ENCODE data around the gene DOLPP1.
A peak's percentile ranks its signal among the peaks of the same experiment; 100 is the strongest.

Gene DOLPP1

DNA sequence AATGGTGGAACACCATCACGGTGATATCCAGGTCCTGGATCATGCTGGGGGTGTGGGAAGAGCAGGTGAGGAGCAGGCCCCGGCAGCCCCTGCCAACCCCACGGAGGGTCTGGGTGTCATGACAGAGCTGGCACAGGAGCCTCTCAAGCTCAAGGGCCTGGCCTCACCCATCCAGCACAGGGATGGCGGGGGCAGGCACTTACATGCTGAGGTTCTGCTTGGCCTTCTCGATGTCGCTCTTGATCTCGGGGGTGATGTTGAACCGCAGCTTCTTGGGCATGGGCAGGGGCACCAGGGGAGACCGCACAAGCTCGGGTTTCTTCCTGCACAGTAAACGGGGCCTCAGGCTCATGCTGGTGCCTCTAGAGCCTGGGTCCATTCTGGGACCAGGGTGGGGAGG, 17.4 kb downstream of the DOLPP1 start:
- no peak overlapping the region for H3K27ac ChIP-seq (ENCODE audit: extremely low read depth, low read depth, low read length)
- CTCF ChIA-PET: interaction anchor here (0.6 to 1.9 kb wide), 3 partner anchors 11 to 387 kb away, joined by 3 to 6 read pairs (median 4); no protein-coding TSS in a partner anchor
- POLR2A ChIA-PET: interaction anchor here (0.8 to 1.2 kb wide), 4 partner anchors 8 to 398 kb away, joined by 3 to 4 read pairs (median 4); partner anchors contain the start of gene DOLPP1
- TF ChIP-seq PRDM10 (tag by site-specific recombination; IDR thresholded peaks at IDR 0.05) (0 out of 2 replicates have a peak, but pooled peaks have one; percentile 15), ZNF707 (tag by site-specific recombination; IDR thresholded peaks at IDR 0.05) (no peak)
- H3K4me1 ChIP-seq (ENCODE audit: control insufficient read depth, insufficient read depth, low read length): no peaks in the 10 kb centered on the region
- H3K36me3 ChIP-seq (ENCODE audit: control insufficient read depth in 2 of 2, insufficient read depth in 1 of 2, low read length in 2 of 2): peaks cover 0 to 24% of the 10 kb centered on the region in 2 experiments; a peak in 1 of 3 replicates
- no peak overlapping the region for H3K4me3 ChIP-seq (ENCODE audit: low read depth, low read length)
- H3K9me3 ChIP-seq (ENCODE audit: control insufficient read depth, insufficient read depth, low read depth, low read length): no peaks in the 10 kb centered on the region

DNA sequence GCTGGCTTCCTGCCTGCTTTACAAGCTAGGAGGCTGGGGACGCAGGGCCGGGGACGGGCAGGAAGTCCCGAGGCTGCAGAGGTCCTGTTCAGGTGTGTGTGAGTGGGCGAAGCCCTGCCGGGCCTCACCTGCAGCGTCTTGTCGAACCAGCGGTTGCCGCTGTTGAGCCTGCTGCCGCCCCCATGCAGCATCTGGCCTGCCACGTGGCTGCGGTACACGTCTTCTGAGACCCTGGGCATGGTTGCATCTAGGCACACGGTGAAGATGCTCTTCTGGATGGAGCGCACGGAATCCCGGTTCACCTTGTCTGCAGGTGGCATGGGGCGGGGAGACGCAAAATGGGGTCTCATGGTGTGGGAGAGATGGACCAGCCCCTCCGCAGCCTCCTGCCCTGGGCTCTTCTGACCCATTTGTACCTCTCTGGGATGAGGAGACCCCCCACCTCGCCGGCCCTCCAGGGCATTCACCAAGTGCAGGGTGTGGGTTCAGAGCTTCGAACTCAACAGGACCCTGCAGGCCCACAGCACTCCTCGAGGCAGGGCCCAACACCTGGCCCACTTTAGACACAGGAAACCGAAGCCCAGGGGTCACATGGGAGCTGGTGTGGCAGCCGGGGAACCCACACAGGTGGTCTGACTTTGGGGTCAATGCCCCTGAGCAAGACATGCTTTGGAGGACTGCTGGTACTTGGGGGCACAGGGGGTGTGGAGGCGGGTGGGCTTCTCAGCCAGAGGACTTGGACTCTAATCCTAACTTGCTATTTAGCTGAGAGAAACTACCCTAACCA, 19.7 kb downstream of the DOLPP1 start:
- ChIA-PET CTCF (interaction anchor here (0.6 to 1.0 kb wide), 3 partner anchors 25 to 701 kb away, joined by 3 read pairs; no protein-coding TSS in a partner anchor), POLR2A (no interaction called here)
- Histone ChIP-seq H3K9me3 (ENCODE audit: control insufficient read depth, insufficient read depth, low read depth, low read length) (no peaks in the 10 kb centered on the region), H3K4me3 (ENCODE audit: low read depth, low read length) (no peak overlapping the region), H3K27ac (ENCODE audit: extremely low read depth, low read depth, low read length) (no peak overlapping the region), H3K36me3 (ENCODE audit: control insufficient read depth in 2 of 2, insufficient read depth in 1 of 2, low read length in 2 of 2) (peaks cover 0 to 21% of the 10 kb centered on the region in 2 experiments; a peak in 1 of 3 replicates), H3K4me1 (ENCODE audit: control insufficient read depth, insufficient read depth, low read length) (no peaks in the 10 kb centered on the region)
- no peak for TF ChIP-seq ZNF140 (tag by site-specific recombination; IDR thresholded peaks at IDR 0.05)
- TF ChIP-seq ZNF521 (tag by site-specific recombination; IDR thresholded peaks at IDR 0.05): no peak
- TF ChIP-seq ZNF544 (tag by site-specific recombination; IDR thresholded peaks at IDR 0.05): no peak
- TF ChIP-seq ZNF664 (tag by site-specific recombination; IDR thresholded peaks at IDR 0.05): no peak
- TF ChIP-seq ZNF335 (tag by site-specific recombination; conservative IDR thresholded peaks at IDR 0.05): no peak
- TF ChIP-seq, protein P1, sequence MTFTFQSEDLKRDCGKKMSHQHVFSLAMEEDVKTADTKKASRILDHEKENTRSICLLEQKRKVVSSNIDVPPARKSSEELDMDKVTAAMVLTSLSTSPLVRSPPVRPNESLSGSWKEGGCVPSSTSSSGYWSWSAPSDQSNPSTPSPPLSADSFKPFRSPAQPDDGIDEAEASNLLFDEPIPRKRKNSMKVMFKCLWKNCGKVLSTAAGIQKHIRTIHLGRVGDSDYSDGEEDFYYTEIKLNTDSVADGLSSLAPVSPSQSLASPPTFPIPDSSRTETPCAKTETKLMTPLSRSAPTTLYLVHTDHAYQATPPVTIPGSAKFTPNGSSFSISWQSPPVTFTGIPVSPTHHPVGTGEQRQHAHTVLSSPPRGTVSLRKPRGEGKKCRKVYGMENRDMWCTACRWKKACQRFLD (tag by site-specific recombination; IDR thresholded peaks at IDR 0.05): no peak
- no peak for TF ChIP-seq GLI4 (tag by site-specific recombination; IDR thresholded peaks at IDR 0.05)
- TF ChIP-seq ZNF223 (tag by site-specific recombination; IDR thresholded peaks at IDR 0.05): no peak
- no peak for TF ChIP-seq ZNF473 (tag by site-specific recombination; IDR thresholded peaks at IDR 0.05)
- TF ChIP-seq ZNF175 (tag by site-specific recombination; IDR thresholded peaks at IDR 0.05): no peak
- no peak for TF ChIP-seq ZBTB11 (tag by site-specific recombination; conservative IDR thresholded peaks at IDR 0.05; ENCODE audit: low read depth)
- no peak for TF ChIP-seq TRIM28 (IDR thresholded peaks at IDR 0.05; ENCODE audit: borderline replicate concordance, low read length)
- TF ChIP-seq ZNF280D (tag by site-specific recombination; IDR thresholded peaks at IDR 0.05): no peak
- TF ChIP-seq ZNF776 (tag by site-specific recombination; IDR thresholded peaks at IDR 0.05; ENCODE audit: borderline replicate concordance): no peak
- no peak for TF ChIP-seq ZNF302 (tag by site-specific recombination; IDR thresholded peaks at IDR 0.05; ENCODE audit: low read depth)
- TF ChIP-seq ZNF155 (tag by site-specific recombination; IDR thresholded peaks at IDR 0.05): no peak
- TF ChIP-seq ZNF211 (tag by site-specific recombination; IDR thresholded peaks at IDR 0.05; ENCODE audit: low read depth): no peak

Measured in HEK293 (cell line).